ENCODE data around the gene LSM10. TPM values are rescaled to one million over a fixed set of nuclear protein-coding genes. Genes with fewer than 3 reads are reported as not detected.

LSM10 gene
- total RNA-seq, 2 donors from 2014 or later = 36.8 to 72.7 TPM

- intact Hi-C loops (cut with DNase I) = no loop called here
- H3K4me1 ChIP-seq (replicated peaks) = no peaks in the 10 kb centered on the region
- no peak overlapping the region for H3K4me3 ChIP-seq
- WGBS = 91% methylated on average over 13 of the region's 13 CpGs
- H3K27me3 ChIP-seq (replicated peaks; ENCODE audit: insufficient read depth) = no peaks in the 10 kb centered on the region
- no peak for DNase-seq (ENCODE audit: low spot score)
- TF ChIP-seq CTCF (IDR thresholded peaks at IDR 0.05) (no peak), POLR2A (IDR thresholded peaks at IDR 0.05) (no peak), POLR2AphosphoS5 (IDR thresholded peaks at IDR 0.05) (no peak)
- no peaks in the 10 kb centered on the region for H3K9me3 ChIP-seq
- H3K27ac ChIP-seq = no peak overlapping the region
- peaks cover 8 to 17% of the 10 kb centered on the region in 2 donors for H3K36me3 ChIP-seq
Measured at GRCh38 chr1:36358514-36359084, 39.1 kb downstream of the LSM10 start.

- Histone ChIP-seq H3K27me3 (replicated peaks; ENCODE audit: insufficient read depth) (no peaks in the 10 kb centered on the region), H3K4me3 (no peak overlapping the region), H3K27ac (no peak overlapping the region), H3K36me3 (peaks cover 8 to 22% of the 10 kb centered on the region in 2 donors), H3K9me3 (no peaks in the 10 kb centered on the region), H3K4me1 (replicated peaks) (no peaks in the 10 kb centered on the region)
- no peak for TF ChIP-seq CTCF (IDR thresholded peaks at IDR 0.05)
- WGBS = 74% methylated on average over 4 of the region's 4 CpGs
- intact Hi-C loops (cut with DNase I) = no loop called here
- no peak for DNase-seq (ENCODE audit: low spot score)
Measured at GRCh38 chr1:36355811-36356210, 41.9 kb downstream of the LSM10 start.

- H3K27me3 ChIP-seq (replicated peaks; ENCODE audit: insufficient read depth) = no peaks in the 10 kb centered on the region
- DNase-seq (ENCODE audit: low spot score) = no peak
- TF ChIP-seq CTCF (IDR thresholded peaks at IDR 0.05) = no peak
- no peak for TF ChIP-seq POLR2AphosphoS5 (IDR thresholded peaks at IDR 0.05)
- TF ChIP-seq POLR2A (IDR thresholded peaks at IDR 0.05) = no peak
- intact Hi-C loops (cut with DNase I) = no loop called here
- WGBS = 95% methylated on average over 11 of the region's 11 CpGs
- no peaks in the 10 kb centered on the region for H3K9me3 ChIP-seq
- peaks cover 8 to 22% of the 10 kb centered on the region in 2 donors for H3K36me3 ChIP-seq
- no peak overlapping the region for H3K4me3 ChIP-seq
- no peaks in the 10 kb centered on the region for H3K4me1 ChIP-seq (replicated peaks)
- no peak overlapping the region for H3K27ac ChIP-seq
Measured at GRCh38 chr1:36354486-36354885, 43.2 kb downstream of the LSM10 start.

GRCh38 chr1:36352910-36353878 is 44.5 kb downstream of the LSM10 start:
- no peaks in the 10 kb centered on the region for H3K9me3 ChIP-seq
- WGBS = 84% methylated on average over 15 of the region's 15 CpGs
- no peaks in the 10 kb centered on the region for H3K4me1 ChIP-seq (replicated peaks)
- no peak overlapping the region for H3K27ac ChIP-seq
- H3K27me3 ChIP-seq (replicated peaks; ENCODE audit: insufficient read depth) = no peaks in the 10 kb centered on the region
- intact Hi-C loops (cut with DNase I) = no loop called here
- no peak for DNase-seq (ENCODE audit: low spot score)
- no peak overlapping the region for H3K4me3 ChIP-seq
- TF ChIP-seq POLR2A (IDR thresholded peaks at IDR 0.05) (no peak), POLR2AphosphoS5 (IDR thresholded peaks at IDR 0.05) (no peak), CTCF (IDR thresholded peaks at IDR 0.05) (no peak)
- H3K36me3 ChIP-seq = peaks cover 11 to 22% of the 10 kb centered on the region in 2 donors
